ENCODE measurements around the gene PDE8B. TPM values are rescaled to one million over a fixed set of nuclear protein-coding genes. Genes with fewer than 3 reads are reported as not detected.
"Not testable (repeated sequence)": the region's sequence is repeated elsewhere in the genome, so short reads cannot be mapped to it uniquely, and the experiment has no call there.

The PDE8B gene
- total RNA-seq, 1 donor from 2014 or later: 7.3 TPM

- no peak for FAIRE-seq
- DNase-seq (ENCODE audit: low spot score in 2 of 2): no peak
Measured at GRCh38 chr5:77425998-77426659, 215.6 kb downstream of the PDE8B start.

GRCh38 chr5:77426670-77427069 is 216.2 kb downstream of the PDE8B start:
- DNase-seq (ENCODE audit: low spot score in 2 of 2) (no peak), FAIRE-seq (no peak)

GRCh38 chr5:77427998-77428397 is 217.5 kb downstream of the PDE8B start:
- FAIRE-seq: no peak
- DNase-seq (ENCODE audit: low spot score in 2 of 2): no peak

- no peak for FAIRE-seq
- DNase-seq (ENCODE audit: low spot score in 2 of 2): no peak
Measured at GRCh38 chr5:77428526-77428925, 218.0 kb downstream of the PDE8B start.

GRCh38 chr5:77430726-77431125 is 220.2 kb downstream of the PDE8B start:
- no peak for FAIRE-seq
- no peak for DNase-seq (ENCODE audit: low spot score in 2 of 2)

GRCh38 chr5:77431286-77431685 is 220.8 kb downstream of the PDE8B start:
- DNase-seq (ENCODE audit: low spot score in 2 of 2) (no peak), FAIRE-seq (no peak)

- DNase-seq (ENCODE audit: low spot score in 2 of 2) (no peak), FAIRE-seq (no peak)
Measured at GRCh38 chr5:77431719-77432118, 221.2 kb downstream of the PDE8B start.

GRCh38 chr5:77437194-77437593 is 226.7 kb downstream of the PDE8B start:
- peak in 1 of 2 donors; percentile 15 for DNase-seq (ENCODE audit: low spot score in 2 of 2)

GRCh38 chr5:77438071-77438470 is 227.6 kb downstream of the PDE8B start:
- DNase-seq (ENCODE audit: low spot score in 2 of 2) (no peak), FAIRE-seq (no peak)

More at GRCh38 chr5:77437194-77437593, 226.7 kb downstream of the PDE8B start:
- no peak for FAIRE-seq

GRCh38 chr5:77443670-77444069 is 233.2 kb downstream of the PDE8B start:
- no peak for FAIRE-seq

GRCh38 chr5:77444356-77444755 is 233.9 kb downstream of the PDE8B start:
- FAIRE-seq: no peak
- DNase-seq (ENCODE audit: low spot score in 2 of 2): no peak

More at GRCh38 chr5:77443670-77444069, 233.2 kb downstream of the PDE8B start:
- DNase-seq (ENCODE audit: low spot score in 2 of 2): no peak

GRCh38 chr5:77448831-77449230 is 238.4 kb downstream of the PDE8B start:
- DNase-seq (ENCODE audit: low spot score in 2 of 2) (no peak), FAIRE-seq (no peak)

- peak; percentile 5 to 9 for DNase-seq (ENCODE audit: low spot score in 2 of 2)
- FAIRE-seq: no peak
Measured at GRCh38 chr5:77449277-77449676, 238.8 kb downstream of the PDE8B start.

GRCh38 chr5:77449981-77450380 is 239.5 kb downstream of the PDE8B start:
- no peak for FAIRE-seq
- DNase-seq (ENCODE audit: low spot score in 2 of 2): no peak

- DNase-seq (ENCODE audit: low spot score in 2 of 2) (no peak), FAIRE-seq (no peak)
Measured at GRCh38 chr5:77452351-77452750, 241.9 kb downstream of the PDE8B start.

- DNase-seq (ENCODE audit: low spot score in 2 of 2) (no peak), FAIRE-seq (no peak)
Measured at GRCh38 chr5:77454123-77454522, 243.6 kb downstream of the PDE8B start.

- DNase-seq (ENCODE audit: low spot score in 2 of 2): no peak
- FAIRE-seq: no peak
Measured at GRCh38 chr5:77461287-77461686, 250.8 kb downstream of the PDE8B start.

- no peak for DNase-seq (ENCODE audit: low spot score in 2 of 2)
- peak; percentile 13 for FAIRE-seq
Measured at GRCh38 chr5:77463905-77464304, 253.4 kb downstream of the PDE8B start.

- not testable (repeated sequence) for DNase-seq (ENCODE audit: low spot score in 2 of 2); FAIRE-seq
Measured at GRCh38 chr5:77468875-77469274, 258.4 kb downstream of the PDE8B start.

GRCh38 chr5:77475041-77475440 is 264.6 kb downstream of the PDE8B start:
- not testable (repeated sequence) for FAIRE-seq; DNase-seq (ENCODE audit: low spot score in 2 of 2)
